Mononuclear cell (primary cell): ENCODE results near the gene H3-3A. TPM values are rescaled to one million over a fixed set of nuclear protein-coding genes. Genes with fewer than 3 reads are reported as not detected.
A peak's percentile ranks its signal among the peaks of the same experiment; 100 is the strongest.

Source experiments
- H3K27me3 ChIP-seq: 2 replicates; pipeline ENCODE4 v1.6.0; 2011; ENCODE audit warnings: low read length, control low read depth; ENCODE audit not compliant: insufficient read depth
- H3K4me1 ChIP-seq: 2 replicates; pipeline ENCODE4 v1.5.1; 2011; ENCODE audit warnings: mild to moderate bottlenecking, low read length, control low read depth; ENCODE audit not compliant: insufficient read depth
- H3K4me3 ChIP-seq: 2 replicates; pipeline ENCODE4 v1.5.1; 2011; ENCODE audit warnings: mild to moderate bottlenecking, low read length, moderate library complexity
- H3K9me3 ChIP-seq: 2 replicates; pipeline ENCODE4 v1.5.1; 2011; ENCODE audit warnings: low read depth, mild to moderate bottlenecking, control low read depth, low read length
- total RNA-seq: library from RNA; depleted of rRNA; stranded (reverse); fragments of >200 nt; gene quantifications from one replicate; pipeline ENCODE4 v1.2.3, GENCODE V29; 2012

Gene H3-3A
- total RNA-seq, 1 donor = 399 TPM

- Histone ChIP-seq H3K4me1 (peaks cover 58% of the 10 kb centered on the region), H3K27me3 (no peaks in the 10 kb centered on the region), H3K9me3 (no peaks in the 10 kb centered on the region), H3K4me3 (peak overlapping the region; percentile 100)
These were observed 1.7 kb downstream of the H3-3A start for GRCh38 chr1:226063977-226064815.

- Histone ChIP-seq H3K4me1 (peaks cover 63% of the 10 kb centered on the region), H3K9me3 (no peaks in the 10 kb centered on the region), H3K27me3 (no peaks in the 10 kb centered on the region), H3K4me3 (peak overlapping the region; percentile 100)
These were observed 2.3 kb downstream of the H3-3A start for GRCh38 chr1:226064816-226065248.

- H3K4me1 ChIP-seq = peaks cover 51% of the 10 kb centered on the region
- H3K27me3 ChIP-seq = no peaks in the 10 kb centered on the region
- no peak overlapping the region for H3K4me3 ChIP-seq
- H3K9me3 ChIP-seq = no peaks in the 10 kb centered on the region
These were observed 4.0 kb downstream of the H3-3A start for GRCh38 chr1:226066415-226067078.

- Histone ChIP-seq H3K4me3 (no peak overlapping the region), H3K27me3 (no peaks in the 10 kb centered on the region), H3K4me1 (peaks cover 47% of the 10 kb centered on the region), H3K9me3 (no peaks in the 10 kb centered on the region)
These were observed 7.4 kb downstream of the H3-3A start for GRCh38 chr1:226069811-226070489.

- Histone ChIP-seq H3K27me3 (no peaks in the 10 kb centered on the region), H3K4me3 (no peak overlapping the region), H3K4me1 (peaks cover 27% of the 10 kb centered on the region), H3K9me3 (no peaks in the 10 kb centered on the region)
These were observed 9.8 kb downstream of the H3-3A start for GRCh38 chr1:226072347-226072746.

GRCh38 chr1:226073184-226073950, 10.9 kb downstream of the H3-3A start:
- Histone ChIP-seq H3K27me3 (no peaks in the 10 kb centered on the region), H3K4me1 (peaks cover 17% of the 10 kb centered on the region), H3K9me3 (no peaks in the 10 kb centered on the region), H3K4me3 (no peak overlapping the region)

- H3K4me1 ChIP-seq = peaks cover 12% of the 10 kb centered on the region
- no peaks in the 10 kb centered on the region for H3K27me3 ChIP-seq
- no peaks in the 10 kb centered on the region for H3K9me3 ChIP-seq
- no peak overlapping the region for H3K4me3 ChIP-seq
These were observed 11.5 kb downstream of the H3-3A start for GRCh38 chr1:226074046-226074445.

GRCh38 chr1:226076378-226076777, 13.9 kb downstream of the H3-3A start:
- Histone ChIP-seq H3K4me3 (no peak overlapping the region), H3K9me3 (no peaks in the 10 kb centered on the region), H3K4me1 (no peaks in the 10 kb centered on the region), H3K27me3 (no peaks in the 10 kb centered on the region)

- Histone ChIP-seq H3K4me3 (no peak overlapping the region), H3K27me3 (no peaks in the 10 kb centered on the region), H3K4me1 (peaks cover 7% of the 10 kb centered on the region), H3K9me3 (no peaks in the 10 kb centered on the region)
These were observed 15.9 kb downstream of the H3-3A start for GRCh38 chr1:226078374-226078773.

- peaks cover 13% of the 10 kb centered on the region for H3K4me1 ChIP-seq
- H3K27me3 ChIP-seq = no peaks in the 10 kb centered on the region
- H3K9me3 ChIP-seq = no peaks in the 10 kb centered on the region
- no peak overlapping the region for H3K4me3 ChIP-seq
These were observed 20.0 kb downstream of the H3-3A start for GRCh38 chr1:226082587-226082917.

GRCh38 chr1:226082959-226083301, 20.4 kb downstream of the H3-3A start:
- Histone ChIP-seq H3K4me1 (peaks cover 13% of the 10 kb centered on the region), H3K27me3 (no peaks in the 10 kb centered on the region), H3K9me3 (no peaks in the 10 kb centered on the region), H3K4me3 (peak overlapping the region; percentile 50)

GRCh38 chr1:226083302-226084101, 21.0 kb downstream of the H3-3A start:
- Histone ChIP-seq H3K4me1 (peaks cover 13% of the 10 kb centered on the region), H3K9me3 (no peaks in the 10 kb centered on the region), H3K4me3 (peak overlapping the region; percentile 50), H3K27me3 (no peaks in the 10 kb centered on the region)

- H3K27me3 ChIP-seq = no peaks in the 10 kb centered on the region
- H3K9me3 ChIP-seq = no peaks in the 10 kb centered on the region
- H3K4me1 ChIP-seq = peaks cover 13% of the 10 kb centered on the region
- no peak overlapping the region for H3K4me3 ChIP-seq
These were observed 23.3 kb downstream of the H3-3A start for GRCh38 chr1:226085675-226086285.

GRCh38 chr1:226086776-226087175, 24.3 kb downstream of the H3-3A start:
- Histone ChIP-seq H3K27me3 (no peaks in the 10 kb centered on the region), H3K4me1 (peaks cover 13% of the 10 kb centered on the region), H3K9me3 (no peaks in the 10 kb centered on the region), H3K4me3 (no peak overlapping the region)
